SK-N-MC (cell line): ENCODE data around the gene ST3GAL4.

Source experiments
- EZH2 ChIP-seq: fragments of 200-600 bp; sonication (generic); IDR thresholded peaks from one replicate; pipeline ENCODE4 v1.6.1; 2017; ENCODE audit warnings: antibody characterized with exemption
- POLR2AphosphoS5 ChIP-seq: IDR thresholded peaks from 2 replicates; pipeline ENCODE4 v1.6.1; 2012; ENCODE audit warnings: mild to moderate bottlenecking, low read depth, low read length, borderline replicate concordance

DNA sequence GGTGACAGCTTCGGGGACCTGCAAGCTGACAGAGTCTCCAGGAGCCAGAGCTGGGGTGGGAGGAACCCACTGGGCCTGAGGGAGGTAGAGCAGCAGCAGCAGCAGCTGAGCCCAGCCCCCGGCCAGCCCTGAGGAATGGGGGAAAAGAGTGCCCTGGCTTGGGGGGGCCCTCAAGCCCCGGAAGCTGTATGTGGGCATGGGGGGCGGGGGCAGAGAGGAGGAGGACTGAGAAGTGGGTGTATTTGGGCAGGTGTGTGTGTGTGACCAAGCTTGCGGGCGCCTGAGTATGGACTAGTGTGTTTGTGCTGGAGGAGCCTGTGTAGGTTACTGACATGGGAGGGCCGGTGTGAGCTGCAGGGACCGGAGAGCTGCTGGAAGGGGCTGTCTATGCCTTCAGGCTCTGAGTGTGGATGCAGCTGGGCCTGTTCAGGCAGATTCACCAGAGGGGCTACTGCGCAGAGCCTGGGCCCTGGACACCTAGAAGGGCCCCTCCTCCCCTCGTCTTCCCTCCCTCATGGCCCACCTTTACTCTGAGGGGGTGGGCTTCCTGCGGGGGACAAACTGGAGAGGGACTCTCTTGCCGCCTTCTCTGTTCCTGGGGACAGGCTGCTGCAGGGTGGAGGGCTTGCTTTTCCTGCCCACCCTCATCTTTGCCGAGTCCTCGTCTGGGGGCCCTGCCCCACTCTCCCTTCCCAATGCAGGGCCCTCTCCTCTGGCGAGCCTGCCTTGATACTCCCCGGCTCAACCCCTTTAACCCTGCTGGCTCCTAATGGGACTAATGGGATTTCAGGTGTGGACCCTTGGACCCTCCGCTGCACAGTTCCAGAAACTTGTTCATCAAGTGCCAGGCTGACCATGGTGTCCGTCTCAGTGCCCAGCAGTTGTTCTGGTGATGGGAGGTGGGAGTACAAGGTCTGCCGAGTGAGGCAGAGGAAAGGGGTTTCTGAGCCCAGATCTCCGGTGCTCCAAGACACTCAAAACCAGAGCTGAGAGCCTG lies 28.2 kb downstream of the ST3GAL4 start:
- no peak for TF ChIP-seq EZH2
- TF ChIP-seq POLR2AphosphoS5, result no peak
